NCI-H526 (cell line): ENCODE measurements around the gene IRF9.

Source experiments
- DNase-seq, 2 experiments: peaks; one replicate each; lab custom pipeline; 2025; lab: John Stamatoyannopoulos, UW

Gene IRF9

GRCh38 chr14:24147761-24148428 is 13.2 kb upstream of the IRF9 start:
- no peak for DNase-seq

DNA sequence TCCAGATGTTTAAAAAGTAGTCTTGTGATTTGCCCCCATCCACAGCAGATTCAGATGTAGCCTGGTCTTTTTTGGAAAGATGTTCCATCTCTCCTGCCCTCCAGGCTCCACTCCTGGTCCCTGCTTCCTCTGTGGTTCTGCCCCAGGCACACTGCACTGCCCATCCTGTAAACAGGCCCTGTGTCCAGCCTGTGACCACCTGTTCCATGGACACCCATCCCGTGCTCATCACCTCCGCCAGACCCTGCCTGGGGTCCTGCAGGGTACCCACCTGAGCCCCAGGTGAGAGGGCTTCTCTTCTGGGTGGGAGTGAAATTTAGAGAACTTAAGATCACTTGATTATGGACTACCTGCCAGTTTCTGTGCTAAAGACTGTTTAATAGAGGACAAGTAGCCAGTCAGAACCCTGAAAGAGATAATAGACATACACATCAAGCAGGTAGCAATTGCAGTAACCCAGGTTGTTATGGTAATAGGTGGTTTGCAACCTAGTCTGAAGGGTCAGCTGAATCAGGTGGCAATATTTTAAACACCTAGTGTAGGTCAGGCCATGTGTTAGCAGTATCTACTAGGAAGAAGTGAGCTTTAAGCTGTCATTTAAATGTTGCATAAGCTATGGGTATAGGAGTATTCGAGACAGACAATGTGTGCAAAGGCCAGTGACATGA is 11.6 kb upstream of the IRF9 start:
- no peak for DNase-seq

DNA sequence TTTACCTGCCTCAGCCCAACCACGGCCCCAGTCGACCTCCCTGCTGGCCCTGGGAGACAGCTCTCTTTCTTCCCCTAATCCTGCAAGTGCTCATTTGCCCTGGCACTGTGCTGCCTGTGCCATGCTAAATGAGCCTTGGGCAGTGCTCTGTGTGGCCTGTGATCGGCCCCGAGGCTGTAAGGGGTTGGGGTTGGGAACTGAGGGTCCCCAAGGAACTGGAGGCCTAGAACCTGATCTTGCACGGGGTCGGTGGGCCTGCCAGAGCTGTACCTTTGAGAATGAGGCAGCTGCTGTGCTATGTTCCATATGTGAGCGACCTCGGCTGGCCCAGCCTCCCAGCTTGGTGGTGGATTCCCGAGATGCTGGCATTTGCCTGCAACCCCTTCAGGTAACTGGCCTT is 11.0 kb upstream of the IRF9 start:
- no peak for DNase-seq

GRCh38 chr14:24150567-24150966 is 10.5 kb upstream of the IRF9 start:
- no peak for DNase-seq

DNA sequence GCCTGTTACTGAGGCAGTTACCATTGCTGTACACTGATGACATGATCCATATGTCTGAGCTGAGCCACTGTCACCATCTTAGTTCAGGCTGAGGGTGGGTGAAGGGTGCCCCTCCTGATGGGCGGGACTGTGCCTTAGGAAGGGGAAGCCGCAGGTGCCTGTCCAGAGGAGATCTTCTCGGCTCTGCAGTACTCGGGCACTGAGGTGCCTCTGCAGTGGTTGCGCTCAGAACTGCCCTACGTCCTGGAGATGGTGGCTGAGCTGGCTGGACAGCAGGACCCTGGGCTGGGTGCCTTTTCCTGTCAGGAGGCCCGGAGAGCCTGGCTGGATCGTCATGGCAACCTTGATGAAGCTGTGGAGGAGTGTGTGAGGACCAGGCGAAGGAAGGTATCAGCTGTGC is 10.1 kb upstream of the IRF9 start:
- DNase-seq = no peak

GRCh38 chr14:24151404-24152080 is 9.5 kb upstream of the IRF9 start:
- no peak for DNase-seq

- DNase-seq = no peak
Observed at GRCh38 chr14:24155100-24155499, 6.0 kb upstream of the IRF9 start.

DNA sequence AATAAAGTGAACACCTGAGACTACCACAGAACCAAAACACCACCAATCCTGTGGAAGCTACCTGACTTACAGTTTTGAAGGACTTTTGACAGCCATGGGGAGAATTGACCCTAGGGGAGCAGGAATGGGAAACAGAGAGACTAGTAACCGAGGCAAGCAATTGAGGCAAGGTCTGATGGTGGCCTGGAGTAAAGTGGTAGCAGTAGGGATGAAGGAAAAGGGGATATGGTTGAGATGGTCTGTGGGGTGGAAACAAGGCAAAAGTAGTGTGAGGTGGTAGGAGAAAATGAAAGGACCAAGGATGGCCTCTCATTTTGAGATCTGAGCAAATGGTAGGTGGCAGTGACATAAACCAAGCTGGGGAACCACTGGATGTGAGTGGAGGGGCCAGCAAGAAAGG is 4.2 kb upstream of the IRF9 start:
- no peak for DNase-seq

- no peak for DNase-seq
Observed at GRCh38 chr14:24157331-24157730, 3.7 kb upstream of the IRF9 start.

- DNase-seq = no peak
Observed at GRCh38 chr14:24159777-24160498, 1.1 kb upstream of the IRF9 start.

- DNase-seq = no peak
Observed at GRCh38 chr14:24160499-24160849, 591 bp upstream of the IRF9 start.

DNA sequence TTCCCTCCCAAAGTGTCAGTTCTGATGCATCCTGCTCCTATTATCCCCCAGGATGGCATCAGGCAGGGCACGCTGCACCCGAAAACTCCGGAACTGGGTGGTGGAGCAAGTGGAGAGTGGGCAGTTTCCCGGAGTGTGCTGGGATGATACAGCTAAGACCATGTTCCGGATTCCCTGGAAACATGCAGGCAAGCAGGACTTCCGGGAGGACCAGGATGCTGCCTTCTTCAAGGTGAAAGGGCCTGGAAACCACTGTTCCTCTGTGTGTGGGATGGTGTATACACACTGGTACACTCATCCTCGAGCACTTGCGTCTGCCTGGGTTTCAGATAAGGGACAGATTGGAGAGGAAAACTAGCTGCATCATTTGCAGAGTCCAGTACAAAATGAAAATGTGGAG is 1.0 kb downstream of the IRF9 start:
- no peak for DNase-seq

DNA sequence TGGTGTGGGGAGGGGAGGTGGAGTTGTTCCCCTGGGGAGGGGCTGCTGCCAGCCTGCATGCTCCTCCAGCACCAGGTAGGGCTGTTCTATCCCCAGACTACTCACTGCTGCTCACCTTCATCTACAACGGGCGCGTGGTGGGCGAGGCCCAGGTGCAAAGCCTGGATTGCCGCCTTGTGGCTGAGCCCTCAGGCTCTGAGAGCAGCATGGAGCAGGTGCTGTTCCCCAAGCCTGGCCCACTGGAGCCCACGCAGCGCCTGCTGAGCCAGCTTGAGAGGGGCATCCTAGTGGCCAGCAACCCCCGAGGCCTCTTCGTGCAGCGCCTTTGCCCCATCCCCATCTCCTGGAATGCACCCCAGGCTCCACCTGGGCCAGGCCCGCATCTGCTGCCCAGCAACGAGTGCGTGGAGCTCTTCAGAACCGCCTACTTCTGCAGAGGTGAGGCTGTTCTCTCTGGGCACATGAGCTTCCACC is 3.5 kb downstream of the IRF9 start:
- DNase-seq = no peak

- DNase-seq = no peak
Observed at GRCh38 chr14:24165785-24166184, 4.7 kb downstream of the IRF9 start.

- no peak for DNase-seq
Observed at GRCh38 chr14:24167469-24168114, 6.5 kb downstream of the IRF9 start.

- DNase-seq = peak; percentile 99
Observed at GRCh38 chr14:24171422-24172260, 10.6 kb downstream of the IRF9 start, which contains the start of gene REC8. Gene REC8 (plus strand): TSS chr14:24172080. CDS start chr14:24172553, 473 bp downstream.

DNA sequence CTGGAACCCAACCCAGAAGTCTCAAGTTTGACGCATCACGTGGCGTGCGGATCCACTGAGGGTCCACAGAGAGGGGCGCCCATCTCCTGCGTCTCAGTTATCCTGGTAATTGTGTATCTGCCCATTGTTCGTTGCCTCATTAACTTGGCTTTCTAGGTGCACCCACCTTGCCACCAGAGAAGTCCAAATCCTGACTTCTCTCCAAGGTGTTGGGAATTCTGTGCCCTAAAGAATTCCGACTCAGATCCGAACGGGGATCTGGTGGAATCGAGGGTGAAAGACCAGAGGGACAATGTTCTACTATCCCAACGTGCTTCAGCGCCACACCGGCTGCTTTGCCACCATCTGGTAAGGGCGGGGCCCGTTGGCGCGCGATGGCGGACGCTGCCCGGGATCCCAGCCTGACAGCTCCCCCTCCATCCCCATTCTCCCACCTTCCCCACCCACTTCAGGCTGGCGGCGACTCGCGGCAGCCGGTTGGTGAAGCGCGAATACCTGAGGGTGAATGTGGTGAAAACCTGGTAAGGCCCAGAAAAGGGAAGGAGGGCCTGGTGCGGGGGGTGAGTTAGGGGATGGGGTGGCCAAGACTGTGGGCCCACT is 11.3 kb downstream of the IRF9 start:
- peak; percentile 42 to 48 for DNase-seq

DNA sequence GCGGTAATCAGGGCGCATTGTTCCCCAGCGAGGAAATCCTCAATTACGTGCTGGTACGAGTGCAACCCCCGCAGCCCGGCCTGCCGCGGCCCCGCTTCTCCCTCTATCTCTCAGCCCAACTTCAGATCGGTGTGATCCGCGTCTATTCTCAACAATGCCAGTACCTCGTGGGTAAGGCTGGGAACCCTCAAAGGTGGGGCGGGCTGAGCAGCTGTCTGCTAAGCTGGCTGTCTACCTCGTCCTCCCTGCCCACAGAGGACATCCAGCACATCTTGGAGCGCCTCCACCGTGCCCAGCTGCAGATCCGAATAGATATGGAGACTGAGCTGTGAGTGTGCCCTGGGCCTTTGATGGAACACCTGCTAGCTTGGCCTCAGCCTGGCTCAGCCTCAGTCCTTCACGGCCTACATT is 11.8 kb downstream of the IRF9 start:
- DNase-seq = peak in 1 of 2 experiments; percentile 27

- DNase-seq = no peak
Observed at GRCh38 chr14:24176599-24176998, 15.5 kb downstream of the IRF9 start.

DNA sequence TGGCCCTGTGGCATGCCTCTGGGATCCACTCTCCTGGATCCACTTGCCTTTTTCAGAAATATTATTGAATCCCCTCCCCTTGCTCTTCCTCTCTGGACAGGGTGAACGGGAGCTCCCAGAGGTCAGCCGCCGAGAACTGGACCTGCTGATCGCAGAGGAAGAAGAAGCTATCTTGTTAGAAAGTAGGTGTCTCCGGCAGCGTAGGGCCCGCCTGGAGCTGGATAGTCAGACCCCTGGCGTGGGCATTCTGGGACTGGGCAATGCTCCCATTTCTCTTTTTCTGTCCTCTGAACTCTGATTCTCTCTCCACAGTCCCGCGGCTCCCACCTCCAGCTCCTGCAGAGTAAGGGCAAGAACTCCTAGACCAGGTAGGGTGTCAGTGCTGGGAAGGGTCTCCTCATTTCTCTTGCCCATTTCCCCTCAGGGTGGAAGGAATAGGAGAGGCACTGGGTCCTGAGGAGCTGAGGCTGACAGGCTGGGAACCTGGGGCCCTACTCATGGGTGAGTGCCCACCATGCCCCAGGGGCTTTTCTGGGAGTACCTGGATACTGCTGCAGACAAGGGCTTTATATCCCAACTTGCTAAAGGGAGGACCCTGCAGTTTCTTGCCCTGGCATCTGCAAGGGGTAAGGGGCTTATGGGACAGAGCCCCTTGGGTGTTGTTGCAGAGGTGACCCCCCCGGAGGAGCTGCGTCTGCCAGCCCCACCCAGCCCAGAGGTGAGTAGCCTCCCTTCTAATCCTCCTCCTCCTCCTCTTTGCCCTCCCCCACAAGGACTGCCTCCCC is 16.2 kb downstream of the IRF9 start:
- DNase-seq = no peak
